Measurements from ENCODE around the gene HS6ST1. TPM values are rescaled to one million over a fixed set of nuclear protein-coding genes. Genes with fewer than 3 reads are reported as not detected.

Gene HS6ST1
- total and polyA plus RNA-seq, 2 of the 4 experiments (the other 2 are of a cell fraction), result 29.9 to 36.9 TPM

DNA sequence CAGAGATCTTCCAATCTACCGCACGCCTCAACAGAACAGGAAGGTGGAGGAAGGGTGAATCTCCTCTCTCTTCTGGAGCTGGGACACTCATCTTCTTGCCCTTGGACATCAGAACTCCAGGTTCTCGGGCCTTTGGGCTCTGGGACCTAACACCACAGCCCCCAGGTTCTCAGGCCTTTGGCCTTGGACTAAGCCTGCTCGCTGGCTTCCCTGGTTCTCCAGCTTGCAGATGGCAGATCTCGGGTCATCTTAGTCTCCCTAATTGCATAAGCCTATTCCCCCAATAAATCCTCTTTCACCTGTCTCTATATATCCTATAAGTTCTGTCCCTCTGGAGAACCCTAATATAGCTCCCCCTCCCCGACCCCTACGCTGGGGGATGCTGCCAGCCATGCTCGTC, 14.8 kb downstream of the HS6ST1 start:
- ATAC-seq (ENCODE audit: low read depth), result no peak
- H3K4me1 ChIP-seq (ENCODE audit: control insufficient read depth, insufficient read depth, low read length), result peaks cover 82% of the 10 kb centered on the region
- intact Hi-C loops (cut with micrococcal nuclease), result no loop called here

More for the DNA sequence above, 14.8 kb downstream of the HS6ST1 start:
- peak overlapping the region; percentile 35 for H3K14ac ChIP-seq (replicated peaks; ENCODE audit: low read depth, low read length)
- H2BK20ac ChIP-seq (ENCODE audit: low read depth, low read length), result peak overlapping the region; percentile 81
- 100% methylated on average over 3 of the region's 8 CpGs; no CpG with 5 or more reads in 1 of the 2 experiments for WGBS, 2 experiments (ENCODE audit: extremely low coverage in 2 of 2, insufficient read length in 1 of 2)
- H4K8ac ChIP-seq (ENCODE audit: low read depth in 2 of 2, low read length in 2 of 2), result peak overlapping the region; percentile 12 to 95; a peak in 1 of 4 replicates
- peak overlapping the region; percentile 84 for H3K18ac ChIP-seq (ENCODE audit: low read depth, low read length)
- H4K91ac ChIP-seq (ENCODE audit: insufficient read depth, low read depth, low read length), result peak overlapping the region; percentile 99
- H2AK9ac ChIP-seq (replicated peaks; ENCODE audit: low read depth, low read length, poor library complexity), result no peak overlapping the region
- in situ Hi-C loops (cut with MboI; ENCODE audit: low sequenced_read_pairs), result loop anchor here (25.0 kb wide), 1 partner anchor 417 kb away; the partner anchor contains the start of gene AMMECR1L
- no peaks in the 10 kb centered on the region for H3K27me3 ChIP-seq (ENCODE audit: control insufficient read depth, insufficient read depth, low read length)
- no peak overlapping the region for H3K23ac ChIP-seq (ENCODE audit: low read depth, low read length)
- peak overlapping the region; percentile 87; the same call in 2 of the 3 replicates for H2BK15ac ChIP-seq (ENCODE audit: low read depth, low read length)
- DNase-seq, result no peak
- H3K9me1 ChIP-seq (ENCODE audit: insufficient read depth, low read length), result peaks cover 66% of the 10 kb centered on the region
- no peak overlapping the region for H3K56ac ChIP-seq (ENCODE audit: extremely low read depth, insufficient read depth, low read length)
- peak overlapping the region; percentile 99 for H3K4ac ChIP-seq (ENCODE audit: low read depth, low read length)
- no peak overlapping the region for H2AFZ ChIP-seq (replicated peaks; ENCODE audit: low read length, poor library complexity)
- H3K9me3 ChIP-seq (ENCODE audit: control insufficient read depth, insufficient read depth, low read length), result no peaks in the 10 kb centered on the region
- H3K27ac ChIP-seq (ENCODE audit: insufficient read depth, low read length), result peak overlapping the region; percentile 95
- dilution Hi-C loops (cut with HindIII; ENCODE audit: low sequenced_read_pairs, unreplicated experiment), result no loop called here
- peaks cover 49% of the 10 kb centered on the region for H3K36me3 ChIP-seq (ENCODE audit: control insufficient read depth, insufficient read depth, low read length)
- peaks cover 54 to 93% of the 10 kb centered on the region in 2 experiments for H3K79me1 ChIP-seq (ENCODE audit: low read depth in 1 of 2, low read length in 2 of 2)
- H3K4me3 ChIP-seq (ENCODE audit: insufficient read depth, low read depth, low read length), result no peak overlapping the region
- TF ChIP-seq RAD21 (IDR thresholded peaks at IDR 0.05; ENCODE audit: low read length) (no peak), MXI1 (IDR thresholded peaks at IDR 0.05; ENCODE audit: borderline replicate concordance, low read depth, low read length) (no peak), RFX5 (IDR thresholded peaks at IDR 0.05; ENCODE audit: low read depth, low read length) (no peak)
- no TSS peak for BruUV-seq (replicated peaks)
- ChIA-PET CTCF (no interaction called here), POLR2A (ENCODE audit: unreplicated experiment) (no interaction called here)
- H2BK5ac ChIP-seq (ENCODE audit: low read depth, low read length, poor library complexity, severe bottlenecking), result peak overlapping the region; percentile 99
- H4K5ac ChIP-seq (ENCODE audit: low read depth, low read length), result peak overlapping the region; percentile 5; the same call in 1 of the 2 replicates
- H4K20me1 ChIP-seq (ENCODE audit: insufficient read depth, low read length), result peaks cover 67% of the 10 kb centered on the region
- peak overlapping the region; percentile 92 for H2AK5ac ChIP-seq (ENCODE audit: low read depth, low read length)
- H3K4me2 ChIP-seq (ENCODE audit: low read depth, low read length), result no peak overlapping the region
- H2BK120ac ChIP-seq (ENCODE audit: low read depth, low read length), result peak overlapping the region; percentile 99
- H3K9ac ChIP-seq (ENCODE audit: low read depth, low read length), result no peak overlapping the region

All from IMR-90 (cell line).